ENCODE data around the gene CYTH2.
"Not testable (repeated sequence)": the region's sequence is repeated elsewhere in the genome, so short reads cannot be mapped to it uniquely, and the experiment has no call there.

CYTH2 gene

GRCh38 chr19:48513289-48514122, 44.3 kb downstream of the CYTH2 start:
- DNase-seq (ENCODE audit: low read depth) = peak; percentile 37

GRCh38 chr19:48514123-48514458, 44.9 kb downstream of the CYTH2 start:
- DNase-seq (ENCODE audit: low read depth) = no peak

GRCh38 chr19:48516536-48516935, 47.4 kb downstream of the CYTH2 start:
- no peak for DNase-seq (ENCODE audit: low read depth)

- no peak for DNase-seq (ENCODE audit: low read depth)
Observed at GRCh38 chr19:48518207-48518606, 49.0 kb downstream of the CYTH2 start.

GRCh38 chr19:48519426-48519825, 50.3 kb downstream of the CYTH2 start:
- not testable (repeated sequence) for DNase-seq (ENCODE audit: low read depth)

- no peak for DNase-seq (ENCODE audit: low read depth)
Observed at GRCh38 chr19:48520134-48520533, 51.0 kb downstream of the CYTH2 start.

- no peak for DNase-seq (ENCODE audit: low read depth)
Observed at GRCh38 chr19:48524221-48524620, 55.1 kb downstream of the CYTH2 start.

GRCh38 chr19:48524732-48525131, 55.6 kb downstream of the CYTH2 start:
- DNase-seq (ENCODE audit: low read depth) = no peak

- DNase-seq (ENCODE audit: low read depth) = no peak
Observed at GRCh38 chr19:48529156-48529555, 60.0 kb downstream of the CYTH2 start.

- DNase-seq (ENCODE audit: low read depth) = no peak
Observed at GRCh38 chr19:48530066-48530720, 61.0 kb downstream of the CYTH2 start.

GRCh38 chr19:48530770-48531169, 61.6 kb downstream of the CYTH2 start:
- DNase-seq (ENCODE audit: low read depth) = no peak

Data from fibroblast of the conjunctiva (primary cell).